ENCODE data around the gene HOXC10.

HOXC10 gene

GRCh38 chr12:53985692-53985993 is 697 bp downstream of the HOXC10 start:
- TF ChIP-seq CTCF (IDR thresholded peaks at IDR 0.05), result no peak

GRCh38 chr12:53985994-53986685 is 1.2 kb downstream of the HOXC10 start:
- TF ChIP-seq CTCF (IDR thresholded peaks at IDR 0.05), result no peak

- TF ChIP-seq CTCF (IDR thresholded peaks at IDR 0.05), result no peak
These were observed 1.9 kb downstream of the HOXC10 start for GRCh38 chr12:53986686-53987483.

- TF ChIP-seq CTCF (IDR thresholded peaks at IDR 0.05), result no peak
These were observed 2.9 kb downstream of the HOXC10 start for GRCh38 chr12:53987787-53988230.

- TF ChIP-seq CTCF (IDR thresholded peaks at IDR 0.05), result no peak
These were observed 3.7 kb downstream of the HOXC10 start for GRCh38 chr12:53988541-53989226.

GRCh38 chr12:53989227-53990113 is 4.5 kb downstream of the HOXC10 start:
- peak; percentile 75 for TF ChIP-seq CTCF (IDR thresholded peaks at IDR 0.05)
